Spleen (tissue), 7 donors: Measurements from ENCODE around the gene ZCWPW1.

Source experiments
- POLR2A ChIP-seq, 3 donors: fragments of 450-650 bp; IDR thresholded peaks; one replicate each; pipeline ENCODE4 v1.5.1; 2017; ENCODE audit warnings: antibody characterized with exemption in 3 of 3, mild to moderate bottlenecking in 1 of 3
- POLR2AphosphoS5 ChIP-seq, 3 donors: sonication (generic); formaldehyde crosslinking; IDR thresholded peaks; one replicate each; pipeline ENCODE4 v1.5.1; 2017; ENCODE audit warnings: antibody characterized with exemption in 3 of 3
- TF ChIP-seq, protein P1 (sequence below), 11 experiments: fragments of 200-600 bp in 7 of 11; fragments of 450-650 bp in 4 of 11; sonication (generic) in 4 of 11; IDR thresholded peaks in 8 of 11; conservative IDR thresholded peaks in 3 of 11; 1 replicate in 7 of 11; 2 replicates in 4 of 11; pipeline versions ENCODE4 v1.4.0 to v1.8.0; 2016 to 2021; ENCODE audit warnings: antibody characterized with exemption in 11 of 11, inconsistent platforms in 4 of 11, mild to moderate bottlenecking in 1 of 11
- donor health status: DM: no; HTN: no; CAD: no; lungs with moderate emphysema.
- donor health status: DM: no; HTN: no; CAD: no.
- donor health status: DM: no; HTN: no; CAD: no.

DNA sequence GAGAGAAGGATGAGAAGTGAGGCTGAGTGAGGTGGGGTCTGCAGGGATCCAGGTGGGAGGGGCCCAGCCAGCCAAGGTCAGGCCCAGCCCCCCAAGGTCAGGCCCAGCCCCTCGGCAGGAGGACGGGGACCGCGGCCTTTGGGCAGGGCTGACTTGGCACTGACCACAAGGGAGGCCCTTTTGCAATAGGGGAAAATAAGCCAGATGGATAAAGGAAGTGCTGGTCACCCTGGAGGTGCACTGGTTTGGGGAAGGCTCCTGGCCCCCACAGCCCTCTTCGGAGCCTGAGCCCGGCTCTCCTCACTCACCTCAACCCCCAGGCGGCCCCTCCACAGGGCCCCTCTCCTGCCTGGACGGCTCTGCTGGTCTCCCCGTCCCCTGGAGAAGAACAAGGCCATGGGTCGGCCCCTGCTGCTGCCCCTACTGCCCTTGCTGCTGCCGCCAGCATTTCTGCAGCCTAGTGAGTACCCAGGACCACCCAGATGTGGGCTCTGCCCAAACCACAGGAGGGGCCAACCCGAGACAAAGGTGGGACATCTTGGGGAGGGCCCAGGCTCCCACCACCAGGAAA, 55.2 kb downstream of the ZCWPW1 start, which contains the start of gene PILRA:
- TF ChIP-seq POLR2A (IDR thresholded peaks at IDR 0.05): no peak
- TF ChIP-seq, protein P1, sequence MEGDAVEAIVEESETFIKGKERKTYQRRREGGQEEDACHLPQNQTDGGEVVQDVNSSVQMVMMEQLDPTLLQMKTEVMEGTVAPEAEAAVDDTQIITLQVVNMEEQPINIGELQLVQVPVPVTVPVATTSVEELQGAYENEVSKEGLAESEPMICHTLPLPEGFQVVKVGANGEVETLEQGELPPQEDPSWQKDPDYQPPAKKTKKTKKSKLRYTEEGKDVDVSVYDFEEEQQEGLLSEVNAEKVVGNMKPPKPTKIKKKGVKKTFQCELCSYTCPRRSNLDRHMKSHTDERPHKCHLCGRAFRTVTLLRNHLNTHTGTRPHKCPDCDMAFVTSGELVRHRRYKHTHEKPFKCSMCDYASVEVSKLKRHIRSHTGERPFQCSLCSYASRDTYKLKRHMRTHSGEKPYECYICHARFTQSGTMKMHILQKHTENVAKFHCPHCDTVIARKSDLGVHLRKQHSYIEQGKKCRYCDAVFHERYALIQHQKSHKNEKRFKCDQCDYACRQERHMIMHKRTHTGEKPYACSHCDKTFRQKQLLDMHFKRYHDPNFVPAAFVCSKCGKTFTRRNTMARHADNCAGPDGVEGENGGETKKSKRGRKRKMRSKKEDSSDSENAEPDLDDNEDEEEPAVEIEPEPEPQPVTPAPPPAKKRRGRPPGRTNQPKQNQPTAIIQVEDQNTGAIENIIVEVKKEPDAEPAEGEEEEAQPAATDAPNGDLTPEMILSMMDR (IDR thresholded peaks at IDR 0.05 in 8 of 11, conservative IDR thresholded peaks at IDR 0.05 in 3 of 11): no peak
- peak; percentile 57 to 75 (median 60) for TF ChIP-seq POLR2AphosphoS5 (IDR thresholded peaks at IDR 0.05)
